GM23338 (cell line): ENCODE measurements around the gene RTKN. TPM values are rescaled to one million over a fixed set of nuclear protein-coding genes. Genes with fewer than 3 reads are reported as not detected.

Experiments used
- ATAC-seq: fragments of 200-7000 bp; cut with Tn5 transposase; 3 replicates; pipeline ENCODE4 v1.9.1; 2020
- DNase-seq: peaks from one replicate; pipeline ENCODE4 v3.0.0-alpha.2; 2015; ENCODE audit warnings: low spot score
- H2AFZ ChIP-seq: fragments of 200-600 bp; sonication (generic); 2 replicates; pipeline ENCODE4 v1.8.0; 2016; ENCODE audit warnings: antibody characterized with exemption, mild to moderate bottlenecking, moderate library complexity
- H3F3A ChIP-seq: fragments of 200-600 bp; sonication (generic); replicated peaks from 2 replicates; pipeline ENCODE4 v1.8.0; 2017; ENCODE audit warnings: antibody characterized with exemption, mixed run types, low read depth
- H3K27ac ChIP-seq: fragments of 200-600 bp; sonication (generic); 2 replicates; pipeline ENCODE4 v1.6.1; 2016; ENCODE audit warnings: low read depth
- H3K27me3 ChIP-seq: fragments of 200-600 bp; sonication (generic); 2 replicates; pipeline ENCODE4 v1.8.0; 2016; ENCODE audit warnings: mild to moderate bottlenecking, mixed run types, moderate library complexity; ENCODE audit not compliant: insufficient read depth
- H3K36me3 ChIP-seq: fragments of 200-600 bp; sonication (generic); 2 replicates; pipeline ENCODE4 v1.8.0; 2016; ENCODE audit warnings: mild to moderate bottlenecking; ENCODE audit not compliant: insufficient read depth
- H3K4me1 ChIP-seq: fragments of 200-600 bp; sonication (generic); 2 replicates; pipeline ENCODE4 v1.8.0; 2016; ENCODE audit warnings: mild to moderate bottlenecking, moderate library complexity; ENCODE audit not compliant: insufficient read depth
- H3K4me2 ChIP-seq: fragments of 200-600 bp; sonication (generic); 2 replicates; pipeline ENCODE4 v1.7.1; 2017; ENCODE audit warnings: mixed run types
- H3K4me3 ChIP-seq: fragments of 200-600 bp; sonication (generic); 2 replicates; pipeline ENCODE4 v1.6.1; 2016; ENCODE audit warnings: mixed run types
- H3K79me2 ChIP-seq: fragments of 200-600 bp; sonication (generic); replicated peaks from 2 replicates; pipeline ENCODE4 v1.8.0; 2017; ENCODE audit warnings: mild to moderate bottlenecking; ENCODE audit not compliant: insufficient read depth
- H3K9me2 ChIP-seq: fragments of 200-600 bp; sonication (generic); 2 replicates; pipeline ENCODE4 v1.8.0; 2017; ENCODE audit not compliant: insufficient read depth
- H4K20me1 ChIP-seq: fragments of 200-600 bp; sonication (generic); replicated peaks from 2 replicates; pipeline ENCODE4 v1.8.0; 2017; ENCODE audit warnings: mild to moderate bottlenecking; ENCODE audit not compliant: insufficient read depth
- H3K27ac Mint-ChIP-seq: 2 replicates; pipeline ENCODE4 v1.8.0; 2020; ENCODE audit warnings: inconsistent platforms, mild to moderate bottlenecking, moderate library complexity, mixed read lengths
- H3K27me3 Mint-ChIP-seq: 3 replicates; pipeline ENCODE4 v1.8.0; 2022; ENCODE audit warnings: low read depth, mild to moderate bottlenecking, moderate library complexity, mixed read lengths, inconsistent platforms; ENCODE audit not compliant: insufficient read depth, poor library complexity
- H3K36me3 Mint-ChIP-seq: 3 replicates; pipeline ENCODE4 v1.8.0; 2021; ENCODE audit warnings: low read depth, mild to moderate bottlenecking, inconsistent platforms, moderate library complexity, mixed read lengths
- H3K4me1 Mint-ChIP-seq: 3 replicates; pipeline ENCODE4 v1.8.0; 2020; ENCODE audit warnings: mild to moderate bottlenecking, inconsistent platforms, mixed read lengths
- H3K4me3 Mint-ChIP-seq: 3 replicates; pipeline ENCODE4 v1.8.0; 2021; ENCODE audit warnings: moderate library complexity, mild to moderate bottlenecking, inconsistent platforms, mixed read lengths
- H3K9me3 Mint-ChIP-seq: 3 replicates; pipeline ENCODE4 v1.8.0; 2020; ENCODE audit warnings: moderate library complexity, mild to moderate bottlenecking, inconsistent platforms, mixed read lengths
- CREB1 ChIP-seq: fragments of 250-450 bp; sonication (Bioruptor Pico); IDR thresholded peaks from 2 replicates; pipeline ENCODE4 v1.5.0; 2020; ENCODE audit warnings: low read depth, mild to moderate bottlenecking, moderate library complexity
- EZH2 ChIP-seq: fragments of 200-600 bp; sonication (generic); IDR thresholded peaks from one replicate; pipeline ENCODE4 v1.8.0; 2017; ENCODE audit warnings: antibody characterized with exemption, mild to moderate bottlenecking, low read depth; ENCODE audit not compliant: unreplicated experiment
- EZH2phosphoT487 ChIP-seq: fragments of 200-600 bp; sonication (generic); IDR thresholded peaks from one replicate; pipeline ENCODE4 v1.8.1; 2018; ENCODE audit warnings: antibody characterized with exemption; ENCODE audit not compliant: unreplicated experiment
- NANOG ChIP-seq: IDR thresholded peaks from 2 replicates; pipeline ENCODE4 v1.6.1; 2016; ENCODE audit warnings: antibody characterized with exemption, borderline replicate concordance
- POLR2AphosphoS5 ChIP-seq: IDR thresholded peaks from 2 replicates; pipeline ENCODE4 v1.6.1; 2016; ENCODE audit warnings: antibody characterized with exemption, low read depth
- STAT1 ChIP-seq: IDR thresholded peaks from one replicate; pipeline ENCODE4 v1.6.1; 2016; ENCODE audit warnings: antibody characterized with exemption; ENCODE audit not compliant: unreplicated experiment
- ZNF114 ChIP-seq: fragments of 250-450 bp; sonication (Bioruptor Pico); IDR thresholded peaks from 2 replicates; pipeline ENCODE4 v1.5.0; 2020; ENCODE audit warnings: mild to moderate bottlenecking, moderate library complexity
- ZNF331 ChIP-seq: fragments of 250-450 bp; sonication (Bioruptor Pico); IDR thresholded peaks from 2 replicates; pipeline ENCODE4 v1.5.0; 2020; ENCODE audit warnings: low read depth, mild to moderate bottlenecking, moderate library complexity
- polyA plus RNA-seq: library from polyadenylated mRNA; unstranded; fragments of >200 nt; fragmentation: Nextera tagmentation; extraction: Ambion mirVana; gene quantifications from 2 replicates; pipeline ENCODE4 v1.2.1, GENCODE V29; 2016
- total RNA-seq: library from RNA; depleted of rRNA; stranded (reverse); fragments of >200 nt; shearing (Covaris generic); gene quantifications from 2 replicates; pipeline ENCODE4 v1.2.3, GENCODE V29; 2014
- TF ChIP-seq, protein P1 (sequence below): IDR thresholded peaks from 2 replicates; pipeline ENCODE4 v1.6.1; 2016; ENCODE audit warnings: antibody characterized with exemption
- TF ChIP-seq, protein P2 (sequence below): IDR thresholded peaks from one replicate; pipeline ENCODE4 v1.6.1; 2018; ENCODE audit warnings: antibody characterized with exemption; ENCODE audit not compliant: unreplicated experiment
- TF ChIP-seq, protein P3 (sequence below), 2 experiments: fragments of 200-600 bp in 1 of 2; sonication (generic) in 1 of 2; conservative IDR thresholded peaks; 2 replicates each; pipeline versions ENCODE4 v1.5.1 to v1.6.1; 2016 to 2017; ENCODE audit warnings: antibody characterized with exemption in 2 of 2, low read depth in 2 of 2, mild to moderate bottlenecking in 2 of 2, moderate library complexity in 1 of 2

The RTKN gene
- total and polyA plus RNA-seq, 2 experiments from 2014 or later, result 24.5 to 50.0 TPM

DNA sequence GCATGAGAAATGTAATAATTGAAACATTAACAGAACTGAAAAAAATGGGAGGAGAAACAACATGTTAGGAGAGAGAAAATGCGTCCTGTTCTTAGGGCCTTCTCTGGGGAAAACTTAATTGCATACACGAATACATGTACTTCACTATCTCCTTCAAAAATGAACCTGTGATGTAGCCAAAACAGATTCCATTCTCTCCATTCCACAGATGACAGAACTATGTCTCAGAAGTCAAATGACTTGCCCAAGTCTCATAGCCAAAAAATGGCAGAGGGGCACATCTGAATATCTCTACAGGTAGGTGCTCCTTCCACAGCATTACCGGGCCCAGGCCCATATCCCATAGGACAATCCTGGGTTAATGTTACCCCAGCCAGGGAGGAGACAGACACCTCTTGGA is 57.7 kb downstream of the RTKN start (continued):
- TF ChIP-seq, protein P1, sequence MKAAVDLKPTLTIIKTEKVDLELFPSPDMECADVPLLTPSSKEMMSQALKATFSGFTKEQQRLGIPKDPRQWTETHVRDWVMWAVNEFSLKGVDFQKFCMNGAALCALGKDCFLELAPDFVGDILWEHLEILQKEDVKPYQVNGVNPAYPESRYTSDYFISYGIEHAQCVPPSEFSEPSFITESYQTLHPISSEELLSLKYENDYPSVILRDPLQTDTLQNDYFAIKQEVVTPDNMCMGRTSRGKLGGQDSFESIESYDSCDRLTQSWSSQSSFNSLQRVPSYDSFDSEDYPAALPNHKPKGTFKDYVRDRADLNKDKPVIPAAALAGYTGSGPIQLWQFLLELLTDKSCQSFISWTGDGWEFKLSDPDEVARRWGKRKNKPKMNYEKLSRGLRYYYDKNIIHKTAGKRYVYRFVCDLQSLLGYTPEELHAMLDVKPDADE, result no peak
- TF ChIP-seq EZH2phosphoT487 (no peak), STAT1 (no peak), ZNF331 (no peak), EZH2 (no peak), POLR2AphosphoS5 (no peak)
- TF ChIP-seq, protein P2, sequence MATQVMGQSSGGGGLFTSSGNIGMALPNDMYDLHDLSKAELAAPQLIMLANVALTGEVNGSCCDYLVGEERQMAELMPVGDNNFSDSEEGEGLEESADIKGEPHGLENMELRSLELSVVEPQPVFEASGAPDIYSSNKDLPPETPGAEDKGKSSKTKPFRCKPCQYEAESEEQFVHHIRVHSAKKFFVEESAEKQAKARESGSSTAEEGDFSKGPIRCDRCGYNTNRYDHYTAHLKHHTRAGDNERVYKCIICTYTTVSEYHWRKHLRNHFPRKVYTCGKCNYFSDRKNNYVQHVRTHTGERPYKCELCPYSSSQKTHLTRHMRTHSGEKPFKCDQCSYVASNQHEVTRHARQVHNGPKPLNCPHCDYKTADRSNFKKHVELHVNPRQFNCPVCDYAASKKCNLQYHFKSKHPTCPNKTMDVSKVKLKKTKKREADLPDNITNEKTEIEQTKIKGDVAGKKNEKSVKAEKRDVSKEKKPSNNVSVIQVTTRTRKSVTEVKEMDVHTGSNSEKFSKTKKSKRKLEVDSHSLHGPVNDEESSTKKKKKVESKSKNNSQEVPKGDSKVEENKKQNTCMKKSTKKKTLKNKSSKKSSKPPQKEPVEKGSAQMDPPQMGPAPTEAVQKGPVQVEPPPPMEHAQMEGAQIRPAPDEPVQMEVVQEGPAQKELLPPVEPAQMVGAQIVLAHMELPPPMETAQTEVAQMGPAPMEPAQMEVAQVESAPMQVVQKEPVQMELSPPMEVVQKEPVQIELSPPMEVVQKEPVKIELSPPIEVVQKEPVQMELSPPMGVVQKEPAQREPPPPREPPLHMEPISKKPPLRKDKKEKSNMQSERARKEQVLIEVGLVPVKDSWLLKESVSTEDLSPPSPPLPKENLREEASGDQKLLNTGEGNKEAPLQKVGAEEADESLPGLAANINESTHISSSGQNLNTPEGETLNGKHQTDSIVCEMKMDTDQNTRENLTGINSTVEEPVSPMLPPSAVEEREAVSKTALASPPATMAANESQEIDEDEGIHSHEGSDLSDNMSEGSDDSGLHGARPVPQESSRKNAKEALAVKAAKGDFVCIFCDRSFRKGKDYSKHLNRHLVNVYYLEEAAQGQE, result no peak

DNA sequence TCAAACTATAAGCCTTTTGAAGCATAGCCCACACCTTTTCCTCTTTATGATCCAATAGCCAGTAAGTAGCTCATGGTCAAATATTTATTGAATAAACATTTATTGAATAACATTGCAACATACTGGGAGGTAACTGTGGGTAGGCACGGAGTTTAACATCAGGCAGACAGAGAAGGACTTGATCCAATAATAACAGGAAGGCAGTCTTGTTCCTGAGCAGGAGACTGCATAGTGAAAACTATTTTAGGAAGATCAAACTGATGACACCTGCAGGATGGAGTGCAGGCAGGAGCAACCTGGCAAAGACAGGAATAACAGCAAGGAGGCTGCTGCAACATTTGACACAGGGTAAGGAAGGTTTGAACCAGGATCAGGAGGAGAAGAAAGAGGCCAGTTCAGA is 58.5 kb downstream of the RTKN start:
- H3K4me1 Mint-ChIP-seq, result peaks cover 19% of the 10 kb centered on the region
- Histone ChIP-seq H3K9me2 (no peaks in the 10 kb centered on the region), H2AFZ (no peak overlapping the region), H3K36me3 (peaks cover 3% of the 10 kb centered on the region; the same call in 1 of the 2 replicates), H3F3A (no peaks in the 10 kb centered on the region), H4K20me1 (peaks cover 54% of the 10 kb centered on the region), H3K27me3 (no peaks in the 10 kb centered on the region), H3K4me1 (peaks cover 19% of the 10 kb centered on the region), H3K27ac (no peak overlapping the region), H3K79me2 (peaks cover 96% of the 10 kb centered on the region), H3K4me3 (no peak overlapping the region), H3K4me2 (no peak overlapping the region)
- no peaks in the 10 kb centered on the region for H3K9me3 Mint-ChIP-seq
- ATAC-seq, result no peak
- no peak for DNase-seq
- H3K27me3 Mint-ChIP-seq, result peaks cover 5% of the 10 kb centered on the region
- H3K4me3 Mint-ChIP-seq, result no peak overlapping the region
- H3K36me3 Mint-ChIP-seq, result no peaks in the 10 kb centered on the region; the same call in 1 of the 3 replicates
- TF ChIP-seq NANOG, result no peak
- TF ChIP-seq, protein P3, sequence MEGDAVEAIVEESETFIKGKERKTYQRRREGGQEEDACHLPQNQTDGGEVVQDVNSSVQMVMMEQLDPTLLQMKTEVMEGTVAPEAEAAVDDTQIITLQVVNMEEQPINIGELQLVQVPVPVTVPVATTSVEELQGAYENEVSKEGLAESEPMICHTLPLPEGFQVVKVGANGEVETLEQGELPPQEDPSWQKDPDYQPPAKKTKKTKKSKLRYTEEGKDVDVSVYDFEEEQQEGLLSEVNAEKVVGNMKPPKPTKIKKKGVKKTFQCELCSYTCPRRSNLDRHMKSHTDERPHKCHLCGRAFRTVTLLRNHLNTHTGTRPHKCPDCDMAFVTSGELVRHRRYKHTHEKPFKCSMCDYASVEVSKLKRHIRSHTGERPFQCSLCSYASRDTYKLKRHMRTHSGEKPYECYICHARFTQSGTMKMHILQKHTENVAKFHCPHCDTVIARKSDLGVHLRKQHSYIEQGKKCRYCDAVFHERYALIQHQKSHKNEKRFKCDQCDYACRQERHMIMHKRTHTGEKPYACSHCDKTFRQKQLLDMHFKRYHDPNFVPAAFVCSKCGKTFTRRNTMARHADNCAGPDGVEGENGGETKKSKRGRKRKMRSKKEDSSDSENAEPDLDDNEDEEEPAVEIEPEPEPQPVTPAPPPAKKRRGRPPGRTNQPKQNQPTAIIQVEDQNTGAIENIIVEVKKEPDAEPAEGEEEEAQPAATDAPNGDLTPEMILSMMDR (conservative IDR thresholded peaks at IDR 0.05; ENCODE audit: low read depth in 2 of 2), result no peak
- no peak for TF ChIP-seq CREB1 (CRISPR knock-in tag)
- TF ChIP-seq, protein P1, result no peak
- no peak for TF ChIP-seq ZNF114
- no peak overlapping the region for H3K27ac Mint-ChIP-seq
